Liver (tissue), 9 donors: Measurements from ENCODE around the gene TWF2. TPM values are rescaled to one million over a fixed set of nuclear protein-coding genes. Genes with fewer than 3 reads are reported as not detected.

Experiments used
- DNase-seq: peaks from one replicate; pipeline ENCODE4 v3.0.0-alpha.2; 2017; ENCODE audit warnings: low spot score
- H3K27ac ChIP-seq, 2 donors: one replicate each; pipeline ENCODE4 v1.7.0; 2013; ENCODE audit warnings: inconsistent platforms in 2 of 2, low read length in 2 of 2, control low read depth in 1 of 2, low read depth in 1 of 2, mild to moderate bottlenecking in 1 of 2
- H3K27me3 ChIP-seq, 4 donors: one replicate each; pipeline versions ENCODE4 v1.6.1 to v1.7.0; 2013; ENCODE audit warnings: low read length in 3 of 4, inconsistent platforms in 1 of 4, mild to moderate bottlenecking in 1 of 4, moderate library complexity in 1 of 4; ENCODE audit not compliant: control insufficient read depth in 4 of 4, insufficient read depth in 4 of 4
- H3K36me3 ChIP-seq, 4 donors: one replicate each; pipeline versions ENCODE4 v1.6.1 to v1.7.0; 2013; ENCODE audit warnings: low read length in 3 of 4, mild to moderate bottlenecking in 3 of 4, low read depth in 1 of 4, moderate library complexity in 1 of 4; ENCODE audit not compliant: control insufficient read depth in 4 of 4, insufficient read depth in 3 of 4
- H3K4me1 ChIP-seq, 4 donors: one replicate each; pipeline versions ENCODE4 v1.6.1 to v1.7.0; 2013; ENCODE audit warnings: low read length in 3 of 4, mild to moderate bottlenecking in 3 of 4, moderate library complexity in 1 of 4; ENCODE audit not compliant: control insufficient read depth in 4 of 4, insufficient read depth in 4 of 4
- H3K4me3 ChIP-seq, 3 donors: one replicate each; pipeline versions ENCODE4 v1.6.1 to v1.7.0; 2013; ENCODE audit warnings: low read length in 3 of 3, control low read depth in 1 of 3, low read depth in 1 of 3, mild to moderate bottlenecking in 1 of 3
- H3K9ac ChIP-seq, 2 donors: one replicate each; pipeline ENCODE4 v1.7.0; 2013; ENCODE audit warnings: low read length in 2 of 2, mild to moderate bottlenecking in 2 of 2, moderate library complexity in 2 of 2, control low read depth in 1 of 2, low read depth in 1 of 2
- H3K9me3 ChIP-seq, 4 donors: one replicate each; pipeline versions ENCODE4 v1.6.1 to v1.7.0; 2013; ENCODE audit warnings: low read length in 3 of 4; ENCODE audit not compliant: control insufficient read depth in 4 of 4
- CTCF ChIP-seq: fragments of 150-350 bp; IDR thresholded peaks from 2 replicates; pipeline ENCODE4 v1.5.1; 2017; ENCODE audit warnings: improper control_type of control experiment, low read depth, low read length; ENCODE audit not compliant: missing input control
- FOXA1 ChIP-seq: IDR thresholded peaks from 2 replicates; pipeline ENCODE4 v1.6.1; 2016; ENCODE audit warnings: antibody characterized with exemption
- FOXA2 ChIP-seq: IDR thresholded peaks from 2 replicates; pipeline ENCODE4 v1.6.1; 2016; ENCODE audit warnings: antibody characterized with exemption
- GABPA ChIP-seq, 2 donors: IDR thresholded peaks in 1 of 2; conservative IDR thresholded peaks in 1 of 2; 2 replicates each; pipeline ENCODE4 v1.6.1; 2016; ENCODE audit warnings: antibody characterized with exemption in 2 of 2, mild to moderate bottlenecking in 1 of 2, moderate library complexity in 1 of 2
- HNF4A ChIP-seq, 2 donors: conservative IDR thresholded peaks; 2 replicates each; pipeline ENCODE4 v1.6.1; 2016; ENCODE audit warnings: antibody characterized with exemption in 2 of 2, mild to moderate bottlenecking in 2 of 2
- HNF4G ChIP-seq: IDR thresholded peaks from 2 replicates; pipeline ENCODE4 v1.6.1; 2016; ENCODE audit warnings: antibody characterized with exemption
- JUND ChIP-seq, 2 donors: IDR thresholded peaks; 2 replicates each; pipeline ENCODE4 v1.6.1; 2016; ENCODE audit warnings: antibody characterized with exemption in 2 of 2
- NR2F2 ChIP-seq: IDR thresholded peaks from 2 replicates; pipeline ENCODE4 v1.6.1; 2016; ENCODE audit warnings: antibody characterized with exemption
- RAD21 ChIP-seq, 2 donors: IDR thresholded peaks; 2 replicates each; pipeline ENCODE4 v1.6.1; 2016; ENCODE audit warnings: antibody characterized with exemption in 2 of 2, mild to moderate bottlenecking in 2 of 2
- RXRA ChIP-seq, 2 donors: IDR thresholded peaks; 2 replicates each; pipeline ENCODE4 v1.6.1; 2017 to 2018; ENCODE audit warnings: antibody characterized with exemption in 2 of 2, mild to moderate bottlenecking in 1 of 2
- TAF1 ChIP-seq: conservative IDR thresholded peaks from 2 replicates; pipeline ENCODE4 v1.6.1; 2016; ENCODE audit warnings: antibody characterized with exemption, mild to moderate bottlenecking
- YY1 ChIP-seq: IDR thresholded peaks from 2 replicates; pipeline ENCODE4 v1.6.1; 2016; ENCODE audit warnings: antibody characterized with exemption, mild to moderate bottlenecking
- WGBS: extraction: QIAGEN DNeasy Blood & Tissue Kit; methylation state at CpG from one replicate; pipeline ENCODE4 v1.1.7; 2013; 5-methylcytosine and 5-hydroxymethylcytosine counted together
- polyA plus RNA-seq, 2 donors: library from polyadenylated mRNA; stranded (reverse) in 1 of 2; unstranded in 1 of 2; fragments of 200-250 nt in 1 of 2; fragments of >200 nt in 1 of 2; fragmentation: Nextera tagmentation in 1 of 2; extraction: Ambion mirVana in 1 of 2; gene quantifications; one replicate each; pipeline versions ENCODE4 v1.2.1 to v1.2.3, GENCODE V29; 2013 to 2015
- total RNA-seq, 2 donors: library from RNA; depleted of rRNA; stranded (reverse); fragments of >200 nt; gene quantifications; one replicate each; pipeline ENCODE4 v1.2.3, GENCODE V29; 2014
- TF ChIP-seq, protein P1 (sequence below): IDR thresholded peaks from 2 replicates; pipeline ENCODE4 v1.6.1; 2016; ENCODE audit warnings: antibody characterized with exemption
- TF ChIP-seq, protein P2 (sequence below): IDR thresholded peaks from 2 replicates; pipeline ENCODE4 v1.6.1; 2016; ENCODE audit warnings: antibody characterized with exemption, mild to moderate bottlenecking
- TF ChIP-seq, protein P3 (sequence below): IDR thresholded peaks from 2 replicates; pipeline ENCODE4 v1.6.1; 2016; ENCODE audit warnings: antibody characterized with exemption
- donor health status: healthy.
- donor health status: healthy.
- donor health status: healthy.
- donor health status: healthy.
- donor health status: healthy.

TWF2 gene
- total and polyA plus RNA-seq, 4 donors, result 12.0 to 26.3 (median 17.6) TPM

DNA sequence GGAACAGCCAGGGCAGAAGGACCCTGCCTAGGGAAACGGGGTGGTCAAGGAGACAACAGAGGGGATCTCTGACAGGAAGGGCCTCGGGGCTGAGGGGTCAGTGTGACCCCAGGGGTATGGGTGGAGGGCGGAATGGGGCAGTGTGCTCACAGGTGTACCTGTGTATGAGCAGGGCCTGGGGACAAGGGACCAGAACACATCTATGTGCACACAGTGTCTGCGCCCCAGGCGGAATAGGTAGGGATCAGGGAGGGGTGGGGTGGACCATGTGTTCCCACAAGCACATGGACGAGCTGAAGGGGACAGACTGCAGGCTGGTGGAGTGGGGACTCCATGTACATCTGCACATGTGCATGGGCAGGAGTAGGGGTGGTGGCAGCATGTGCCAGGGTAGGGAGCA lies 8.5 kb downstream of the TWF2 start:
- no peak overlapping the region for H3K9ac ChIP-seq

DNA sequence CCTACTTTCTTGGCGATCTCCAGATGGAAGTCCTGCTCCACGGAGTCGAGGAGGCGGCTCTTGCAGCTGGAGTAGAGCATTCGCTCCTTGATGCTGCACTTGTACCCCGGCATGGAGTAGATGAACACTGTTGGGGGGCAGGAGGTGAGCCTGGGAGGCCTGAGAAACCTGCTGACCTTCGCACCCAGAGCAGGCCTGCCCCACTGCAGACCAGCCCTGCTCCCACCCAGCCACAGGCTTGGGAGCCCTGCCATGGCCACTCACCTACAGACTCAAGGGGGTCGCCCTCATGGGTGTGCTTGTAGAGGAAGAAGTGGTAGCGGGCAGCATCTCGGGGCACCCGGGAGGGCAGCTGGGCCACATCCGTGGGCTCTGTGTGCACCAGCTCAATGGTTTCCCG lies 9.3 kb downstream of the TWF2 start:
- no peak for DNase-seq
- Histone ChIP-seq H3K4me1 (peaks cover 8 to 31% (median 24%) of the 10 kb centered on the region in 4 donors), H3K27me3 (no peaks in the 10 kb centered on the region), H3K36me3 (peaks cover 4 to 35% (median 12%) of the 10 kb centered on the region in 4 donors), H3K9me3 (no peaks in the 10 kb centered on the region), H3K4me3 (no peak overlapping the region), H3K9ac (no peak overlapping the region), H3K27ac (no peak overlapping the region)
- 96% methylated on average over 13 of the region's 13 CpGs for WGBS
- TF ChIP-seq NR2F2 (no peak), GABPA (IDR thresholded peaks at IDR 0.05 in 1 of 2, conservative IDR thresholded peaks at IDR 0.05 in 1 of 2) (no peak), JUND (IDR thresholded peaks at IDR 0.05) (no peak), FOXA1 (no peak), FOXA2 (no peak), YY1 (no peak)

More for the DNA sequence above, 8.5 kb downstream of the TWF2 start:
- no peak for DNase-seq
- H3K4me3 ChIP-seq, result no peak overlapping the region
- no peak overlapping the region for H3K27ac ChIP-seq
- 95% methylated on average over 6 of the region's 6 CpGs for WGBS
- no peak for TF ChIP-seq YY1
- no peak for TF ChIP-seq FOXA2
- no peak for TF ChIP-seq HNF4A (conservative IDR thresholded peaks at IDR 0.05)
- TF ChIP-seq, protein P1, sequence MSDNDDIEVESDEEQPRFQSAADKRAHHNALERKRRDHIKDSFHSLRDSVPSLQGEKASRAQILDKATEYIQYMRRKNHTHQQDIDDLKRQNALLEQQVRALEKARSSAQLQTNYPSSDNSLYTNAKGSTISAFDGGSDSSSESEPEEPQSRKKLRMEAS, result no peak
- no peak for TF ChIP-seq HNF4G
- TF ChIP-seq RAD21 (IDR thresholded peaks at IDR 0.05), result no peak
- TF ChIP-seq, protein P2, sequence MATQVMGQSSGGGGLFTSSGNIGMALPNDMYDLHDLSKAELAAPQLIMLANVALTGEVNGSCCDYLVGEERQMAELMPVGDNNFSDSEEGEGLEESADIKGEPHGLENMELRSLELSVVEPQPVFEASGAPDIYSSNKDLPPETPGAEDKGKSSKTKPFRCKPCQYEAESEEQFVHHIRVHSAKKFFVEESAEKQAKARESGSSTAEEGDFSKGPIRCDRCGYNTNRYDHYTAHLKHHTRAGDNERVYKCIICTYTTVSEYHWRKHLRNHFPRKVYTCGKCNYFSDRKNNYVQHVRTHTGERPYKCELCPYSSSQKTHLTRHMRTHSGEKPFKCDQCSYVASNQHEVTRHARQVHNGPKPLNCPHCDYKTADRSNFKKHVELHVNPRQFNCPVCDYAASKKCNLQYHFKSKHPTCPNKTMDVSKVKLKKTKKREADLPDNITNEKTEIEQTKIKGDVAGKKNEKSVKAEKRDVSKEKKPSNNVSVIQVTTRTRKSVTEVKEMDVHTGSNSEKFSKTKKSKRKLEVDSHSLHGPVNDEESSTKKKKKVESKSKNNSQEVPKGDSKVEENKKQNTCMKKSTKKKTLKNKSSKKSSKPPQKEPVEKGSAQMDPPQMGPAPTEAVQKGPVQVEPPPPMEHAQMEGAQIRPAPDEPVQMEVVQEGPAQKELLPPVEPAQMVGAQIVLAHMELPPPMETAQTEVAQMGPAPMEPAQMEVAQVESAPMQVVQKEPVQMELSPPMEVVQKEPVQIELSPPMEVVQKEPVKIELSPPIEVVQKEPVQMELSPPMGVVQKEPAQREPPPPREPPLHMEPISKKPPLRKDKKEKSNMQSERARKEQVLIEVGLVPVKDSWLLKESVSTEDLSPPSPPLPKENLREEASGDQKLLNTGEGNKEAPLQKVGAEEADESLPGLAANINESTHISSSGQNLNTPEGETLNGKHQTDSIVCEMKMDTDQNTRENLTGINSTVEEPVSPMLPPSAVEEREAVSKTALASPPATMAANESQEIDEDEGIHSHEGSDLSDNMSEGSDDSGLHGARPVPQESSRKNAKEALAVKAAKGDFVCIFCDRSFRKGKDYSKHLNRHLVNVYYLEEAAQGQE, result no peak
- H3K36me3 ChIP-seq, result peaks cover 4 to 35% (median 12%) of the 10 kb centered on the region in 4 donors
- no peaks in the 10 kb centered on the region for H3K27me3 ChIP-seq
- no peaks in the 10 kb centered on the region for H3K9me3 ChIP-seq
- peaks cover 11 to 39% (median 31%) of the 10 kb centered on the region in 4 donors for H3K4me1 ChIP-seq

DNA sequence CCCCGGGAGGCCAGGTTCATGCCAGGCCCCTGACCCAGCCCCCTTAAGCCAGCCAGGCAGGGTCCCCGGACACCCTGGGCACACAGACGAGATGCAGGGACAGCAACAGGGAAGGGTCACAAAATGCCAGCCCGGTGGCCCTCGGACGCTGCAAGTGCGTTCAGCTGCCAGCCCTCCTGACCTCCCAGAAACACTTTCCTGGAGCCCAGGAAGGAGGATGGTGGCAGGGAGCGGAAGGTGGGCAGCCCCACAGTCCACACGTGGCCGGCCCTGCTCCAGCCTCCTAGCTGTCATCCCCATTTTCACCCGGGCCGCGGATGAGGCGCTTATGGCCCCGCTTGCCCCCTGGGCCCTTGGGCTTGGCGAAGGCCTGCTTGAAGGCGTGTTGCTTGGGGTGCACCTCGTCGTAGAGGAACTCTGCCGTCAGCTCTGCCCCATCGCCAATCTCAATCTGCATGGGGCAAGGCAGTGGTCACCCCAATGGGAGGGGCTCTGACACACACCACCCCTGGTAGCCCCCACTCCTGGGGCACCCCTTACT lies 10.1 kb downstream of the TWF2 start:
- peaks cover 6 to 23% (median 17%) of the 10 kb centered on the region in 4 donors for H3K4me1 ChIP-seq
- H3K9ac ChIP-seq, result no peak overlapping the region
- no peaks in the 10 kb centered on the region for H3K27me3 ChIP-seq
- 96% methylated on average over 21 of the region's 21 CpGs for WGBS
- no peak for DNase-seq
- H3K9me3 ChIP-seq, result no peaks in the 10 kb centered on the region
- no peak overlapping the region for H3K4me3 ChIP-seq
- H3K27ac ChIP-seq, result no peak overlapping the region
- H3K36me3 ChIP-seq, result peaks cover 4 to 35% (median 12%) of the 10 kb centered on the region in 4 donors
- TF ChIP-seq YY1, result no peak
- TF ChIP-seq TAF1, result no peak
- no peak for TF ChIP-seq GABPA (IDR thresholded peaks at IDR 0.05 in 1 of 2, conservative IDR thresholded peaks at IDR 0.05 in 1 of 2)
- TF ChIP-seq, protein P1, result no peak
- TF ChIP-seq HNF4G, result no peak
- no peak for TF ChIP-seq JUND (IDR thresholded peaks at IDR 0.05)
- no peak for TF ChIP-seq HNF4A (conservative IDR thresholded peaks at IDR 0.05)
- TF ChIP-seq CTCF, result no peak
- TF ChIP-seq, protein P2, result no peak
- TF ChIP-seq RXRA (IDR thresholded peaks at IDR 0.05), result no peak
- TF ChIP-seq FOXA2, result no peak
- TF ChIP-seq, protein P3, sequence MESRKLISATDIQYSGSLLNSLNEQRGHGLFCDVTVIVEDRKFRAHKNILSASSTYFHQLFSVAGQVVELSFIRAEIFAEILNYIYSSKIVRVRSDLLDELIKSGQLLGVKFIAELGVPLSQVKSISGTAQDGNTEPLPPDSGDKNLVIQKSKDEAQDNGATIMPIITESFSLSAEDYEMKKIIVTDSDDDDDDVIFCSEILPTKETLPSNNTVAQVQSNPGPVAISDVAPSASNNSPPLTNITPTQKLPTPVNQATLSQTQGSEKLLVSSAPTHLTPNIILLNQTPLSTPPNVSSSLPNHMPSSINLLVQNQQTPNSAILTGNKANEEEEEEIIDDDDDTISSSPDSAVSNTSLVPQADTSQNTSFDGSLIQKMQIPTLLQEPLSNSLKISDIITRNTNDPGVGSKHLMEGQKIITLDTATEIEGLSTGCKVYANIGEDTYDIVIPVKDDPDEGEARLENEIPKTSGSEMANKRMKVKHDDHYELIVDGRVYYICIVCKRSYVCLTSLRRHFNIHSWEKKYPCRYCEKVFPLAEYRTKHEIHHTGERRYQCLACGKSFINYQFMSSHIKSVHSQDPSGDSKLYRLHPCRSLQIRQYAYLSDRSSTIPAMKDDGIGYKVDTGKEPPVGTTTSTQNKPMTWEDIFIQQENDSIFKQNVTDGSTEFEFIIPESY, result no peak
- TF ChIP-seq NR2F2, result no peak
